Right atrium auricular region (tissue), 2 donors: Measurements from ENCODE around the gene PTGES. TPM values are rescaled to one million over a fixed set of nuclear protein-coding genes. Genes with fewer than 3 reads are reported as not detected.
"Not testable (repeated sequence)": the region's sequence is repeated elsewhere in the genome, so short reads cannot be mapped to it uniquely, and the experiment has no call there.

ENCODE experiments used
- DNase-seq: peaks from one replicate; pipeline ENCODE4 v3.0.0-alpha.2; 2019; ENCODE audit warnings: low spot score
- H3K27ac ChIP-seq, 2 donors: fragments of 200-600 bp; sonication (generic); 1 replicate in 1 of 2; 2 replicates in 1 of 2; pipeline ENCODE4 v1.5.1; 2016 to 2019
- H3K27me3 ChIP-seq, 2 donors: fragments of 200-600 bp; sonication (generic); one replicate each; pipeline versions ENCODE4 v1.5.1 to v1.6.0; 2017 to 2019
- H3K36me3 ChIP-seq: fragments of 200-600 bp; sonication (generic); one replicate; pipeline ENCODE4 v1.5.1; 2016
- H3K4me1 ChIP-seq, 2 donors: fragments of 200-600 bp; sonication (generic); one replicate each; pipeline versions ENCODE4 v1.5.1 to v1.6.0; 2017 to 2019
- H3K4me3 ChIP-seq, 2 donors: fragments of 200-600 bp; sonication (generic); 1 replicate in 1 of 2; 2 replicates in 1 of 2; pipeline ENCODE4 v1.5.1; 2017 to 2019; ENCODE audit warnings: mild to moderate bottlenecking in 1 of 2, moderate library complexity in 1 of 2
- H3K9me3 ChIP-seq, 2 donors: fragments of 200-600 bp; sonication (generic); one replicate each; pipeline ENCODE4 v1.5.1; 2019
- total RNA-seq, 2 donors: library from RNA; depleted of rRNA; stranded (reverse); fragments of >200 nt; gene quantifications; one replicate each; pipeline ENCODE4 v1.1.0, GENCODE V29; 2016
- TF ChIP-seq, protein P1 (sequence below), 2 donors: fragments of 200-600 bp; sonication (generic); IDR thresholded peaks; one replicate each; pipeline ENCODE4 v1.5.1; 2019; ENCODE audit warnings: antibody characterized with exemption in 2 of 2

PTGES gene
- total RNA-seq, 2 donors from 2014 or later = 1.1 to 2.6 TPM

DNA sequence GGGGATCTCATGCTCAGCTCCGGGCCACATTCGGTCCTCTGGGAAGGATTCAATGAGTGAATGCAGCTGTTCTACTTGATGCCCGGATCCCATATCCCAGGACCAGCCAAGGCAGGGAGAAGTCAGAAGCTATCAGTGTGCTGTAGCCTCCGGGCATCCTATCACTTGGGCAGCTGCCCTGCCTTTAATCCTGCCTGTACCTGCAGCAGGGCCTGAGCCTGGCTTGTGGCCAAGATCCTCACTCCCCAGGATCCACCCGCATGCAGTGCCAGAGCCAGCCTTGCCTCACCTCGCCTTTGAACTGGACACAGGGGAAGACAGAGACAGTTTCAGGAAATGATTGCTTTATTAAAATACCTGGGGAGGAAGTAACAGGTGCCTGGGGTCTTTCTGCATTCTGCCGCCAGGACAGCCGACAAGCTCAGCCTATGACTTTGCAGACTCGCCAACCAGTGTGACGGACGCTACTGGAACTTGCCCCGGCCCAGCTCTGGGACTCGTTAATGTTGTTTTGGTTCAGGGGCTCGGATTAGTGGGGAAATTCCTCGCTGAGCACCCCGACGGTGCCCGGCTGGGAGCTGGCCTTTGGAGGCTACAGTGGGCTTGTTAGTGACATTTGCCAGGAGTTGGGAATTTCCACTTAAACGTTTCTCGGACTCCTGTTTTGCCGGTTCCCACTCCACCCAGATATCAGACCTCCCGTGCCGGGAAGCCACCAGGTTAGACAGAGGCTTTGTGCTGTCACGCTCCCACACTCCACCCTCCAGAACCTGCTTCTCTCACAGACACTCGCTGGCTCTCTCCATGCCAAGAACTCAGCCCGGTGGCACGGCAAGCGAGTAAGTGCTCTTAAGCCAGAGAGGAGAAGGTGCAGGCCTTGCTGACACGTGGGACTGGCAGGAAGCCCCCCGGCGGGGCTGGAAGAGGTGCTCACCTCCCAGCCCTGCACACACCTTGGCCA is 721 bp downstream of the PTGES start:
- H3K4me1 ChIP-seq = peaks cover 0 to 19% of the 10 kb centered on the region in 2 donors
- H3K4me3 ChIP-seq = peak overlapping the region in 1 of 2 donors; percentile 40
- no peak for DNase-seq
- H3K27ac ChIP-seq = no peak overlapping the region
- H3K36me3 ChIP-seq = no peaks in the 10 kb centered on the region
- no peaks in the 10 kb centered on the region for H3K27me3 ChIP-seq
- TF ChIP-seq, protein P1, sequence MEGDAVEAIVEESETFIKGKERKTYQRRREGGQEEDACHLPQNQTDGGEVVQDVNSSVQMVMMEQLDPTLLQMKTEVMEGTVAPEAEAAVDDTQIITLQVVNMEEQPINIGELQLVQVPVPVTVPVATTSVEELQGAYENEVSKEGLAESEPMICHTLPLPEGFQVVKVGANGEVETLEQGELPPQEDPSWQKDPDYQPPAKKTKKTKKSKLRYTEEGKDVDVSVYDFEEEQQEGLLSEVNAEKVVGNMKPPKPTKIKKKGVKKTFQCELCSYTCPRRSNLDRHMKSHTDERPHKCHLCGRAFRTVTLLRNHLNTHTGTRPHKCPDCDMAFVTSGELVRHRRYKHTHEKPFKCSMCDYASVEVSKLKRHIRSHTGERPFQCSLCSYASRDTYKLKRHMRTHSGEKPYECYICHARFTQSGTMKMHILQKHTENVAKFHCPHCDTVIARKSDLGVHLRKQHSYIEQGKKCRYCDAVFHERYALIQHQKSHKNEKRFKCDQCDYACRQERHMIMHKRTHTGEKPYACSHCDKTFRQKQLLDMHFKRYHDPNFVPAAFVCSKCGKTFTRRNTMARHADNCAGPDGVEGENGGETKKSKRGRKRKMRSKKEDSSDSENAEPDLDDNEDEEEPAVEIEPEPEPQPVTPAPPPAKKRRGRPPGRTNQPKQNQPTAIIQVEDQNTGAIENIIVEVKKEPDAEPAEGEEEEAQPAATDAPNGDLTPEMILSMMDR (IDR thresholded peaks at IDR 0.05) = no peak
- no peaks in the 10 kb centered on the region for H3K9me3 ChIP-seq

DNA sequence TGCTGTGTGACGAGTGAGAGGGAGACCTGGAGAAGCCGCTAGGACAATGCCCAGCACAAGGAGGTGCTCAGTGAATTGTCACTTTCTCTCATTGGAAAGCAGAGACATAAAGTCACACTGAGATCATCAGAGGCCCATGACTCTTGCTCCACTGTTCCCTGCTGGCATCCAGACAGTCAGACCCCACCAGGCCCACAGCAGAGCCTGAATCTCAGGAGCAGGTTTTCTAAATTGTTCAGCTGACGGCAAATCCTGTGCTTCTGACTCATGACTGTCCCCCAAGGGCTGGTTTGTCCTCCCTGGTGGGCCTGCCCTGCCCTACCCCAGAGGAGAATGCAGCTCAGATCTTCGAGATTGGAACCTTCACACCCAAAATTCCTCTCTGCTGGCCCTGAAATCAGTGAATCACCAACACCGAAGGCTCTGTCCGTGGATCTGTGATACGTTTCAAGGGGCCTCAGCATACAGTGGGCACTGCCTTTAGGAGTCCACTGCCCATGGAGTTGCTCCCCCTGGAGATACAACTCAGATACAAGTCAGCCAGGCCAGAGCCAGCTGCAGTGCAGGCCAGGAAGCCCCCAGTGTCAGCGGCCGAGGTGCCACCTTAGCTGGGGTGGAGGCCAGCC is 2.7 kb downstream of the PTGES start:
- no peak for DNase-seq
- TF ChIP-seq, protein P1 (IDR thresholded peaks at IDR 0.05) = no peak
- Histone ChIP-seq H3K4me1 (peaks cover 0 to 19% of the 10 kb centered on the region in 2 donors), H3K27ac (no peak overlapping the region), H3K27me3 (no peaks in the 10 kb centered on the region), H3K9me3 (no peaks in the 10 kb centered on the region), H3K36me3 (no peaks in the 10 kb centered on the region), H3K4me3 (no peak overlapping the region)

DNA sequence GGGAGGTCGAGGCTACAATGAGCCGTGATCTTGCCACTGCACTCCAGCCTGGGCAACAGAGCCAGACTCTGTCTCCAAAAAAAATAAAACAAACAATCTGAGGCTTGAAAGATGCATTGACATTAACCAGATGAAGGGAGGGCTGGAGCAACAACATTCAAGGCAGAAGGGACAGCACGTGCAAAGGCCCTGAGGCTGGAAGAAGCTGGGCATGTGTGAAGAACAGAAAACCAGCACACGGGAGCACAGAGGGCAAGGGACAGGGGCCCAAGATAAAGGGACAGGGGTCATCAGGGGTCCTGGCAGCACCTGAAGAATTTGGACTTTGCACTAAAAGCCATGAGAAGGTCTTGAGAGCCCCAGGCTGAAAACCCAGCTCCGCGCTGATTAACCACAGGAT is 3.3 kb downstream of the PTGES start:
- TF ChIP-seq, protein P1 (IDR thresholded peaks at IDR 0.05) = no peak
- no peak for DNase-seq
- H3K27me3 ChIP-seq = no peaks in the 10 kb centered on the region
- H3K27ac ChIP-seq = no peak overlapping the region
- peaks cover 0 to 19% of the 10 kb centered on the region in 2 donors for H3K4me1 ChIP-seq
- H3K4me3 ChIP-seq = no peak overlapping the region
- H3K36me3 ChIP-seq = no peaks in the 10 kb centered on the region
- no peaks in the 10 kb centered on the region for H3K9me3 ChIP-seq

DNA sequence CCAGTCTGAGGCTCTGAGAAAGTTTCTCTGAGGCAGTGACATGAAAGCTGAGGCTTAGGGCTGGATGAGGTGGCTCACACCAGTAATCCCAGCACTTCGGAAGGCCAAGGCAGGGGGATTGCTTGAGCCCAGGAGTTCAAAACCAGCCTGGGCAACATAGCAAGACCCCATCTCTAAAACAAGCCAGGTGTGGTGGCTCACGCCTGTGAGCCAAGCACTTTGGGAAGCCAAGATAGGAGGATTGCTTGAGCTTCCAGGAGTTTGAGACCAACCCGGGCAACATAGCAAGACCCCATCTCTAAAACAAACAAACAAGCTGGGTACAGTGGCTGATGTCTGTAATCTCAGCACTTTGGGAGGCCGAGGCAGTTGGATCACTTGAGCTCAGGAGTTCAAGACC is 3.8 kb downstream of the PTGES start:
- H3K36me3 ChIP-seq, H3K9me3 ChIP-seq, H3K27ac ChIP-seq, H3K27me3 ChIP-seq, H3K4me3 ChIP-seq, DNase-seq: not testable (repeated sequence)
- H3K4me1 ChIP-seq = peaks cover 0 to 19% of the 10 kb centered on the region in 2 donors

DNA sequence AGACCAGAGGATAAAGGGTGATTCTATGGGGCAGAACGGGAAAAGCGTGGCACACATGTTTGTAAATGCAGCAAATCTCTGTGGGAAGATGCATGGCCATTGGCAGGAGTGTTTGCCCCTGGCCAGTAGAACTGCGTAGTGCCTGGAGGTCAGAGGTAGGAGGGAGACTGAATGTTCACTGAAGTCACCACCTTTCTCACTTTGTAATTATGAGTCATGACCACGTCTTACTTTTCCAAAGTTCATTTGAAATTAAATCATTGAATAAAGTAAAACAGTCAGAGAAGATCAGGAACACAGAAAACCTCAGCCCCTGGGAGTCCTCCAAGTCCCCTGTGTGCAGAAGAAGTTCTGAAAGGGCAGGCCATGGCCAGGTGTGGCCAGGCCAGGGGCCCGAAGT is 4.6 kb downstream of the PTGES start:
- H3K9me3 ChIP-seq = no peaks in the 10 kb centered on the region
- H3K27ac ChIP-seq = no peak overlapping the region
- peaks cover 0 to 17% of the 10 kb centered on the region in 2 donors for H3K4me1 ChIP-seq
- TF ChIP-seq, protein P1 (IDR thresholded peaks at IDR 0.05) = no peak
- no peaks in the 10 kb centered on the region for H3K36me3 ChIP-seq
- no peaks in the 10 kb centered on the region for H3K27me3 ChIP-seq
- no peak overlapping the region for H3K4me3 ChIP-seq
- DNase-seq = no peak

DNA sequence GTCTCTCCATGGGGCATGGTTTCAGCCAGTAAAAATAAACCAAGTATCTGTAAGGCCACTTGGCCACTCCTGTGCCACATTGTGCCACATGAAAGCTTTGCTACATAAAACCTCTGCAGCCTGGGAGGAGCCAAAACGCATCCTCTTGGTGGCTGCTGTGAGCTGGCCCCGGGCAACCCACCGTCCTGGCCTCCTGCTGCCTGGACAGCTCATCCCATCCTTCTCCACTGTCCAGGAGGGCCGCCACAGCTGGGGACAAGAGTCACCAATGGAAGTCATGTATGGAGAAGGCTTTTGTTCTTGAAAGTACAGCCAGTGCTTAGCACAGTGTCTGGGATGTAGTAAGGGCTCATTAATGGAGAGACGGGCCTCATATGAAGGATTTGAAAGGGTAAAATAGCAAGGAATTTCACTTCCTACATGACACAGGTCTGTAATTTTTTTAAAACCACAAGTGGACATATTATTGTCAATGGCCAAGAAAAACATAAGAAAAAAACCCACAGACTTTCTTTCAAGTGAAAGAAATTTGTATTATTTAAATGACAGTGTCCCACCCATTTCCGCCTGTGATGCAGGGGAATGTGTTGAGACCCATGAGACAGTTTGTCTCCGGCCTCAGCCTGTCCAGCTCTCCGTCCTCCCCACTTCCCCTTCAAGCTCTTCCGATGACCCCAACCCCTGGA is 6.6 kb downstream of the PTGES start:
- TF ChIP-seq, protein P1 (IDR thresholded peaks at IDR 0.05) = no peak
- no peak overlapping the region for H3K27ac ChIP-seq
- no peaks in the 10 kb centered on the region for H3K27me3 ChIP-seq
- no peaks in the 10 kb centered on the region for H3K9me3 ChIP-seq
- no peak overlapping the region for H3K4me3 ChIP-seq
- no peak for DNase-seq
- no peaks in the 10 kb centered on the region for H3K4me1 ChIP-seq
- no peaks in the 10 kb centered on the region for H3K36me3 ChIP-seq
